Upper lobe of right lung (tissue), 1 donor: ENCODE results near the gene MAPK12. TPM values are rescaled to one million over a fixed set of nuclear protein-coding genes. Genes with fewer than 3 reads are reported as not detected.

ENCODE experiments used
- ATAC-seq: fragments of 200-7000 bp; cut with Tn5 transposase; one replicate; pipeline ENCODE4 v1.9.1; 2020; ENCODE audit warnings: mild to moderate bottlenecking, moderate library complexity
- DNase-seq: peaks from one replicate; pipeline ENCODE4 v3.0.0-alpha.2; 2020
- H3K27ac ChIP-seq: fragments of 200-600 bp; one replicate; pipeline ENCODE4 v1.8.0; 2022
- H3K27me3 ChIP-seq: fragments of 200-600 bp; one replicate; pipeline ENCODE4 v1.8.0; 2022; ENCODE audit warnings: mild to moderate bottlenecking
- H3K36me3 ChIP-seq: fragments of 200-600 bp; one replicate; pipeline ENCODE4 v1.8.0; 2022
- H3K4me1 ChIP-seq: fragments of 200-600 bp; one replicate; pipeline ENCODE4 v1.8.0; 2022
- H3K4me3 ChIP-seq: fragments of 200-600 bp; one replicate; pipeline ENCODE4 v1.8.0; 2022; ENCODE audit warnings: mild to moderate bottlenecking
- H3K9me3 ChIP-seq: fragments of 200-600 bp; one replicate; pipeline ENCODE4 v1.8.0; 2022
- CTCF ChIP-seq: fragments of 200-600 bp; IDR thresholded peaks from one replicate; pipeline ENCODE4 v1.8.0; 2022; ENCODE audit warnings: antibody characterized with exemption
- intact Hi-C: fragments of 100-400 bp; cut with DNase I; formaldehyde crosslinking; loops from one replicate; pipeline ENCODE4 v1.11.0; 2022
- total RNA-seq: library from RNA; stranded (reverse); fragmentation: NEBNext Ultra II Directional; extraction: Animal tissue kit (Norgen Biotek cat#: 25700); gene quantifications from one replicate; pipeline ENCODE4 v1.2.1, GENCODE V29; 2021
- donor health status: DM: no; HTN: yes; CAD: no; lungs with severe emphysema.

MAPK12 gene
- total RNA-seq, 1 donor from 2014 or later = 22.2 TPM

- ATAC-seq (no peak), DNase-seq (no peak)
- Histone ChIP-seq H3K27ac (no peak overlapping the region), H3K36me3 (no peaks in the 10 kb centered on the region), H3K9me3 (no peaks in the 10 kb centered on the region), H3K27me3 (peaks cover 15% of the 10 kb centered on the region), H3K4me3 (no peak overlapping the region), H3K4me1 (peaks cover 30% of the 10 kb centered on the region)
- no peak for TF ChIP-seq CTCF
- intact Hi-C loops = loop anchor here (10.0 kb wide), 1 partner anchor 241 kb away; the partner anchor contains the start of genes LMF2 and NCAPH2
Measured at GRCh38 chr22:50264104-50264745, 2.7 kb upstream of the MAPK12 start.

GRCh38 chr22:50262973-50263617, 1.6 kb upstream of the MAPK12 start:
- H3K4me3 ChIP-seq = no peak overlapping the region
- peaks cover 15% of the 10 kb centered on the region for H3K27me3 ChIP-seq
- H3K9me3 ChIP-seq = no peaks in the 10 kb centered on the region
- intact Hi-C loops = loop anchor here (10.0 kb wide), 1 partner anchor 242 kb away; the partner anchor contains the start of genes LMF2 and NCAPH2
- H3K4me1 ChIP-seq = peaks cover 20% of the 10 kb centered on the region
- no peak for ATAC-seq
- no peak for DNase-seq
- TF ChIP-seq CTCF = no peak
- H3K27ac ChIP-seq = no peak overlapping the region
- H3K36me3 ChIP-seq = no peaks in the 10 kb centered on the region

DNA sequence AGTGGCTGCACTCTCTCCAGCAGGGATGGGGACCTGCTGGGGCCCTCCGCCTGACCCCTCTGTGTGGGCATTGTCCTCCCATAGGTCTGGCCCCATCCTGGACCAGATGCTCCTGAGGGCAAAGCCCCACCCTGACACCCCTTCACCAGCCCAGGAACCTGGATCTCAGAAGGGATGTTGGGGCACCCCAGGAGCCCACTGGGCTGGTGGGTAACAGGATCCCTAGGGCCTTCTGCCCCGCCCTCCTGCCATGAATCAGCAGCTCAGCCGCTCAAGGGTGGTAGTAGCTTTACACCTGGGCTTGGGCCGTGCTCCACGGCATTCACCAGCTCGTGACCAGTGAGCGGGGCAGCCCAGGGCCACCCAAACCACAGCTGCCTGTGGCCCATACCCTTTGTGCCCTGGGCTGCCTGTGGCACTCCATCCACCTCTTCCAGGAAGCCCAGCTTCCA, 1.0 kb upstream of the MAPK12 start:
- Histone ChIP-seq H3K27me3 (peaks cover 15% of the 10 kb centered on the region), H3K36me3 (no peaks in the 10 kb centered on the region), H3K4me3 (no peak overlapping the region), H3K4me1 (peaks cover 15% of the 10 kb centered on the region), H3K27ac (no peak overlapping the region), H3K9me3 (no peaks in the 10 kb centered on the region)
- DNase-seq = no peak
- intact Hi-C loops = loop anchor here (10.0 kb wide), 1 partner anchor 242 kb away; the partner anchor contains the start of genes LMF2 and NCAPH2
- TF ChIP-seq CTCF = no peak
- ATAC-seq = no peak

GRCh38 chr22:50260801-50261614, 475 bp downstream of the MAPK12 start:
- DNase-seq = no peak
- H3K9me3 ChIP-seq = no peaks in the 10 kb centered on the region
- no peak for TF ChIP-seq CTCF
- peaks cover 15% of the 10 kb centered on the region for H3K27me3 ChIP-seq
- H3K4me1 ChIP-seq = peaks cover 12% of the 10 kb centered on the region
- H3K4me3 ChIP-seq = peak overlapping the region; percentile 50
- ATAC-seq = peak; percentile 8
- peak overlapping the region; percentile 17 for H3K27ac ChIP-seq
- no peaks in the 10 kb centered on the region for H3K36me3 ChIP-seq
- intact Hi-C loops = loop anchor here (10.0 kb wide), 1 partner anchor 244 kb away; the partner anchor contains the start of genes LMF2 and NCAPH2

GRCh38 chr22:50260434-50260800, 1.1 kb downstream of the MAPK12 start:
- peak overlapping the region; percentile 50 for H3K4me3 ChIP-seq
- H3K36me3 ChIP-seq = no peaks in the 10 kb centered on the region
- no peak for ATAC-seq
- intact Hi-C loops = loop anchor here (10.0 kb wide), 1 partner anchor 244 kb away; the partner anchor contains the start of genes LMF2 and NCAPH2
- peaks cover 15% of the 10 kb centered on the region for H3K27me3 ChIP-seq
- no peak for DNase-seq
- peak overlapping the region; percentile 17 for H3K27ac ChIP-seq
- TF ChIP-seq CTCF = no peak
- peaks cover 12% of the 10 kb centered on the region for H3K4me1 ChIP-seq
- H3K9me3 ChIP-seq = no peaks in the 10 kb centered on the region
